Measurements from ENCODE around the gene NR2E3. TPM values are rescaled to one million over a fixed set of nuclear protein-coding genes. Genes with fewer than 3 reads are reported as not detected.

The NR2E3 gene
- total and polyA plus RNA-seq, 2 of the 4 experiments (the other 2 are of a cell fraction) = under 0.01 to 0.29 TPM

DNA sequence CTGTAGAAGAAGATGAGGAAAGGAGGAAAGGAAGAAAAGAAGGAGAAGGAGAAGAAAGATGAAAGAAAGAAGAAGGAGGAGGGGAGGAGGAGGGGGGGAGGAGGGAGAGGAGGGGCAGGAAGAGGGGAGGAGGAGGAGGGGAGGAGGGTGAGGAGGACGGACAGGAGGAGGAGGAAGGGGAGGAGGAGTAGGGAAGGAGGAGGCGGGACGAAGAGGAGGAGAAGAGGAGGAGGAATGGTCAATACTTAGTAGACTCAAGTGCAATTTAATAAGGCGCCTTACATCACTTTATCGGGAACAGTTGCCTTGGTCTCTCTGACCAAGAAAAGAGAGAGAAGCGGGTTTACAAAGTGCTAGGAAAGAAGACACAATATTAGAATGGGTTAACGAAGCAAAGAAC lies 23.7 kb upstream of the NR2E3 start:
- WGBS, 2 experiments (ENCODE audit: extremely low coverage in 2 of 2, insufficient read length in 1 of 2) = 100% methylated on average over 2 of the region's 7 CpGs; no CpG with 5 or more reads in 1 of the 2 experiments
- no peak for DNase-seq
- H2BK5ac ChIP-seq (ENCODE audit: low read depth, low read length, poor library complexity, severe bottlenecking) = no peak overlapping the region
- no peak overlapping the region for H2AK9ac ChIP-seq (replicated peaks; ENCODE audit: low read depth, low read length, poor library complexity)
- H3K4me3 ChIP-seq (ENCODE audit: insufficient read depth, low read depth, low read length) = no peak overlapping the region
- no peak overlapping the region for H3K27ac ChIP-seq (ENCODE audit: insufficient read depth, low read length)
- no TSS peak for BruUV-seq (replicated peaks)
- H3K23ac ChIP-seq (ENCODE audit: low read depth, low read length) = no peak overlapping the region
- dilution Hi-C loops (cut with HindIII; ENCODE audit: low sequenced_read_pairs, unreplicated experiment) (no loop called here), intact Hi-C loops (cut with micrococcal nuclease) (no loop called here), in situ Hi-C loops (cut with MboI; ENCODE audit: low sequenced_read_pairs) (no loop called here)
- no peak overlapping the region for H4K5ac ChIP-seq (ENCODE audit: low read depth, low read length)
- no peak overlapping the region for H2BK120ac ChIP-seq (ENCODE audit: low read depth, low read length)
- H4K20me1 ChIP-seq (ENCODE audit: insufficient read depth, low read length) = peaks cover 4% of the 10 kb centered on the region; the same call in 1 of the 2 replicates
- no peaks in the 10 kb centered on the region for H3K79me1 ChIP-seq (ENCODE audit: low read depth in 1 of 2, low read length in 2 of 2)
- POLR2A ChIA-PET (ENCODE audit: unreplicated experiment) = no interaction called here
- no peak overlapping the region for H4K91ac ChIP-seq (ENCODE audit: insufficient read depth, low read depth, low read length)
- peaks cover 6% of the 10 kb centered on the region; the same call in 1 of the 2 replicates for H3K4me1 ChIP-seq (ENCODE audit: control insufficient read depth, insufficient read depth, low read length)
- no peak overlapping the region for H3K18ac ChIP-seq (ENCODE audit: low read depth, low read length)
- H3K56ac ChIP-seq (ENCODE audit: extremely low read depth, insufficient read depth, low read length) = no peak overlapping the region
- no peaks in the 10 kb centered on the region for H3K27me3 ChIP-seq (ENCODE audit: control insufficient read depth, insufficient read depth, low read length)
- no peak for ATAC-seq (ENCODE audit: low read depth)
- H3K4ac ChIP-seq (ENCODE audit: low read depth, low read length) = no peak overlapping the region
- no peak overlapping the region for H3K4me2 ChIP-seq (ENCODE audit: low read depth, low read length)
- H2AFZ ChIP-seq (replicated peaks; ENCODE audit: low read length, poor library complexity) = no peak overlapping the region
- H3K9me1 ChIP-seq (ENCODE audit: insufficient read depth, low read length) = peaks cover 17% of the 10 kb centered on the region
- H3K36me3 ChIP-seq (ENCODE audit: control insufficient read depth, insufficient read depth, low read length) = no peaks in the 10 kb centered on the region
- no peak overlapping the region for H2BK15ac ChIP-seq (ENCODE audit: low read depth, low read length)
- no peak overlapping the region for H4K8ac ChIP-seq (ENCODE audit: low read depth in 2 of 2, low read length in 2 of 2)
- no peak overlapping the region for H3K9ac ChIP-seq (ENCODE audit: low read depth, low read length)
- H3K9me3 ChIP-seq (ENCODE audit: control insufficient read depth, insufficient read depth, low read length) = no peaks in the 10 kb centered on the region
- CTCF ChIA-PET = interaction anchor here (1.0 kb wide), 1 partner anchor 775 kb away, joined by 3 read pairs; no protein-coding TSS in a partner anchor
- no peak overlapping the region for H3K14ac ChIP-seq (replicated peaks; ENCODE audit: low read depth, low read length)
- no peak overlapping the region for H2AK5ac ChIP-seq (ENCODE audit: low read depth, low read length)
- TF ChIP-seq, protein P1, sequence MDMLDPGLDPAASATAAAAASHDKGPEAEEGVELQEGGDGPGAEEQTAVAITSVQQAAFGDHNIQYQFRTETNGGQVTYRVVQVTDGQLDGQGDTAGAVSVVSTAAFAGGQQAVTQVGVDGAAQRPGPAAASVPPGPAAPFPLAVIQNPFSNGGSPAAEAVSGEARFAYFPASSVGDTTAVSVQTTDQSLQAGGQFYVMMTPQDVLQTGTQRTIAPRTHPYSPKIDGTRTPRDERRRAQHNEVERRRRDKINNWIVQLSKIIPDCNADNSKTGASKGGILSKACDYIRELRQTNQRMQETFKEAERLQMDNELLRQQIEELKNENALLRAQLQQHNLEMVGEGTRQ (IDR thresholded peaks at IDR 0.05; ENCODE audit: low read depth, low read length) = no peak
- TF ChIP-seq SMC3 (IDR thresholded peaks at IDR 0.05; ENCODE audit: low read depth, low read length) = no peak
- no peak for TF ChIP-seq CHD1 (IDR thresholded peaks at IDR 0.05; ENCODE audit: low read depth, low read length)
- TF ChIP-seq POLR2A (IDR thresholded peaks at IDR 0.05; ENCODE audit: low read depth, low read length) = no peak
- TF ChIP-seq MXI1 (IDR thresholded peaks at IDR 0.05; ENCODE audit: borderline replicate concordance, low read depth, low read length) = no peak
- TF ChIP-seq FOS (IDR thresholded peaks at IDR 0.05; ENCODE audit: low read depth, low read length) = no peak
- H2BK20ac ChIP-seq (ENCODE audit: low read depth, low read length) = no peak overlapping the region
